GM19452 (cell line): ENCODE data around the gene ATPAF1.
"Not testable (repeated sequence)": the region's sequence is repeated elsewhere in the genome, so short reads cannot be mapped to it uniquely, and the experiment has no call there.

Experiments used
- ATAC-seq: cut with Tn5 transposase; IDR thresholded peaks from one replicate; pipeline ENCODE4 v1.9.1; 2021; ENCODE audit not compliant: unreplicated experiment

ATPAF1 gene

DNA sequence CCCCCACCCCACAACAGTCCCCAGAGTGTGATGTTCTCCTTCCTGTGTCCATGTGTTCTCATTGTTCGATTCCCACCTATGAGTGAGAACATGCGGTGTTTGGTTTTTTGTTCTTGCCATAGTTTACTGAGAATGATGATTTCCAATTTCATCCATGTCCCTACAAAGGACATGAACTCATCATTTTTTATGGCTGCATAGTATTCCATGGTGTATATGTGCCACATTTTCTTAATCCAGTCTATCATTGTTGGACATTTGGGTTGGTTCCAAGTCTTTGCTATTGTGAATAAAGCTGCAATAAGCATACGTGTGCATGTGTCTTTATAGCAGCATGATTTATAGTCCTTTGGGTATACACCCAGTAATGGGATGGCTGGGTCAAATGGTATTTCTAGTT, 17.0 kb downstream of the ATPAF1 start:
- not testable (repeated sequence) for ATAC-seq

DNA sequence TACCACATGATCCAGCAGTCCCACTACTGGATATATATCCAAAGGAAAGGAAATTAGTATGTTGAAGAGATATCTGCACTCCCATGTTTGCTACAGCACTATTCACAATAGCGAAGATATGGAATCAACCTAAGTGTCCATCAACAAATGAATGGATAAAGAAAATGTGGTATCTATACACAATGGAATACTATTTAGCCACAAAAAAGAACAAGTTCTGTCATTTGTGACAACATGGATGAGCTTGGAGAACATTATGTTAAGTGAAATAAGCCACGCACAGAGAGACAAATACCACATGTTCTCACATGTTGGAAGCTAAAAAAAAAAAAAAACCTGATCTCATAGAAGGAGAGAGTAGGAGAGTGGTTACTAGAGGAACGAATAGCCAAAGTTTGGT, 17.7 kb downstream of the ATPAF1 start:
- ATAC-seq: no peak

DNA sequence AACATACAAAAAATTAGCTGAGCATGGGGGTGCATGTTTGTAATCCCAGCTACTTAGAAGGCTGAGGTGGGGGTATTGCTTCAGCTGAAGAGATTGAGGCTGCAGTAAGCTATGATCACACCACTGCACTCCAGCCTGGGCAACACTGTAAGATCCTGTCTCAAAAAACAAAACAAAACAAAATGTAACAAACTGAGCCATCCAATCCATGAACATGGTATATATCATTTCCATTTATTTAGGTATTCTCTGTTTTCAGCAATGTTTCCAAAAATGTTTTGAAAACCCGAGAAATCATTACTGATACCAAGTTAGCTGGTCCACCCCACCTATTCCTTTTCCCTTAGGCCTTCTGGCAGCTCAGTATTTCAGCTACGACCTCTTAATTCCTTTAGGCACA, 18.4 kb downstream of the ATPAF1 start:
- no peak for ATAC-seq

DNA sequence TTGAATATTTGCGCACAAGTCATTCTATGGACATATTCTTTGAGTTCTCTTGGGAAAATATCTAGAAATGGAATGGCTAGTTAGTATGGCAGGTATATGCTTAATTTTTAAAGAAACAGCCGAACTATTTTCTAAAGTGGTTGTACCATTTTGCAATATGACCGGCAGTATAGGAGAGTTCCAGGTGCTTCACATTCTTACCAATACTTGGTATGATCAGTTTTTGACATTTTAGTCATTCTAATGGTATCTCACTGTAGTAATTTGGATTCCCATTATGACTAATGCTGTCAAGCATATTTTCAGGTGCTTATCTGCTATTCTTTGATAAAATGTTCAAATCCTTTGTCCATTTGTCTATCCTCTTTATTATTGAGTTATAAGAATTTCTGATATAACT, 20.6 kb downstream of the ATPAF1 start:
- no peak for ATAC-seq

DNA sequence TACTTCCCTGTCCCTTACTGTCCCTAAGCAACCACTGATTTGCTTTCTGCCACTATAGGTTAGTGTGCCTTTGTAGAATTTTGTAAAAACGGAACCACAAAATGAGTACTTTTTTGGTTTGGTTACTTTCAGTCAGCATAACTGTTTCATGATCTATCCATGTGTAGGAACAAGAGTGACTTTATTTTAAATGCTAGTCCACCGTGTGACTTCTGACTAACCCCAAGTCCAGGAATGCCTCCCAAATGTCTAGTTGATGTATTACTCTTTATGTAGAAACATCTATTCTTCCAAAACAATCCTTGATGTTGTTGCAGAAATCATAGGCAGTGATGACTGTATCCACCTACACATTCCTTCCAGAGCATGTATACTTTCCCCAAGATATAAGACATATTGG, 21.3 kb downstream of the ATPAF1 start:
- ATAC-seq: no peak

DNA sequence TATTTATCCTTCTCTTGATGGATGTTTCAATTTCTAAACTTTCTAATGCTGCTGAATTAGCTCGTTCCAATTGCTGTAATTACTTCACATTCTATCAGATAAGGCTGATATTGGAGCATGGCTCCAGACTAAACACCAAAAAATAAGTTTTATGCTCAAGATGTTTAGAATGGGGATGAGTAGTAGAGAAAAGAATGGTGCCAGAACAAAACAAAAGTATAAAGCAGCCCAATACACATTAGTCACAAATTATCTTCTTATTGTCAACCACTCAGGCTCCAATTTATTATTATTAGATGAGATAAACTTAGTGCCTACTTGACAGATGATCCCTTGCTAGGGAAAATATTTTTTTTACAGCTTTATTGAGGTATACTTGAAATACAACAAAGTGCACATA, 21.8 kb downstream of the ATPAF1 start:
- ATAC-seq: no peak

DNA sequence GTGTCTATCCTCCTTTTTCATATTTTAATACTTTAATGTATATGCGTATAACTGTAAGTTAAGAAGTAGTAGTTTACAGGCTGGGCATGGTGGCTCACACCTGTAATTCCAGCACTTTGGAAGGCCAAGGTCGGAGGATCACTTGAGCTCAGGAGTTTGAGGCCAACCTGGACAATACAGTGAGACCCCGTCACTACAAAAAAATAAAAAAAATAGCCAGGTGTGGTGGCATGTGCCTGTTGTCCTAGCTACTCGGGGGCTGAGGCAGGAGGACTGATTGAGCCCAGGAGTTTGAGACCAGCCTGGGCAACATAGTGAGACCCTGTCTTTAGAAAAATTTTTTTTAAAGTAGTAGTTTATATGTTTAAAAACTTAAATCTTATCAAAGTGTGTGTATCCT, 22.3 kb downstream of the ATPAF1 start:
- no peak for ATAC-seq

DNA sequence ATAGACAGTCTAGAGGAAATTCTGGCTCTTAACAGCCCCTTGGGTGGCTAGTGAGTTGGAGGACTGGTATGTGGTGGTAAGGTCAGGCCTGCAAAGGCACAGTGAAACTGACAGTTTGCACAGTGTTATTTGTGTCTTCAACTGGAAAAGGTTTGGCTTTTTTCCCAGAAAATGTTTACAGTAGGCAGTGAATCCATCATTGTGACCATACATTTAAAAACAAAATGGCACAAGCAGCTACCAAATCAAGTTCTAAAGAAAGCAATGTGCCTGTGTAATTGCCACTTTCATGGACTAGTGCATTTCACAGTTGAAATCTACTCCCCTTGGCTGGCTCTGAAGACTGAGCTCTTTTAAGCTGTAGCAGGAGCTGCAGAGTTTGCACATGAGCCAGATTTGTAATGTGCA, 24.8 kb downstream of the ATPAF1 start:
- ATAC-seq: no peak

DNA sequence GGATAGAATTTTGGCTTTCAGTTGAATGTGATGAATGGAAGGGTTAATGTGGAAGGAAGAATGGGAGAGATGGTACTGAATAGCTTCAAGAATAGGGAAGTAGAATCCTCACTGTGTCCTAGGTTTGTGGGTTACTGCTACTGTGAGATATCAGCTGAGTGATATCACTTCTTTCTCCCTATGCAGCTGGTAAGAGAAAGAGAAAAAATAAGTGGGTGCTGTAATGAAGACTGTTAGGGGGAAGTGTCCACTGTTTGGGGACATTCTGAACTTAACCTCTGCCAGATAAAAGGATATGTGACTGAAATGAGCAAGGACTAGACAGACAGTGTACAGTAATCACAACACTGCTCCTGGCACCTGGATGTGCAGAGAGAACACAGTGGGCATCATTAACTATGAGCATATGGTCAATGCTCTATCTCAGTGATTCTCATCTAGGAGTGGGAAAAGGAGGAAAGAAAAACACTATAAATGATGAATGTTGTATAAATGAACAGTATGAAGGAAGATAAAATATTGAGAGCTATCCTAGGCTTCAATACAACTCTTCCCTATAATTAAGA, 26.0 kb downstream of the ATPAF1 start:
- no peak for ATAC-seq

DNA sequence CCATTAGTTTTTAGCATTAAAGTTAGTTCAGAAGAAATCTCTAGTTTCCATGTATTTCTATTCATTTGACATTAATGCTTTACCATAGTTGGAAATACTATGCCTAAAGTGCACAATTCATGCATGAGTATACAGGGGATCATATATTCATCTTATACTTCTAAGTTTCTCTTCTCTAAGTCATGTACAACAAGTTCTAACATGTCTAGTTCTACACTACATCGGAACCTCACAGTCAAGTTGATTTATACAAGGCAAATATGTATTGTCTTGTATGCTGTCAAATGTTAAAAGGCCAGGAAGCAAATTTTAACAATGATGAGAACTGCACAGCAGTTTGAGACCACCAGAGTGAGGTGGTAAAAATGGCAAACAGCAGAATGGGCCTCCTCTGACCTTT, 28.6 kb downstream of the ATPAF1 start:
- no peak for ATAC-seq

DNA sequence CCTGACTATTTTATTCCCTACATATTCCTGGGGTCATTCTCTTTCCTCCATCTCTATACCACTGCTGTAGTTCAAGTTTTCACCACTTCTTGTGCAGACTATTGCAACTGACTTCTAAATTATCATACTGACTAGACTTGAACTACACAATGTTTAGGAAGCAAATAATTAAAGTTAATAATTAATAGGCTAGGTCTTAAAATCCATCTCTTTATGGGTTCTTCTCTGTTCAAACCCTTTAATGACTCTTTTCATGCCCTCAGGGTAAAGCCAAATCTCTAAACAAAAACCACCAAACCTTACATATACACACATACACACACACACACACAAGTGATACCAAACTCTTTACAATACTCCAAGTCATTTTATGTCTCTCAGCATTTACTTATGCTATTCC, 29.2 kb downstream of the ATPAF1 start:
- ATAC-seq: no peak

DNA sequence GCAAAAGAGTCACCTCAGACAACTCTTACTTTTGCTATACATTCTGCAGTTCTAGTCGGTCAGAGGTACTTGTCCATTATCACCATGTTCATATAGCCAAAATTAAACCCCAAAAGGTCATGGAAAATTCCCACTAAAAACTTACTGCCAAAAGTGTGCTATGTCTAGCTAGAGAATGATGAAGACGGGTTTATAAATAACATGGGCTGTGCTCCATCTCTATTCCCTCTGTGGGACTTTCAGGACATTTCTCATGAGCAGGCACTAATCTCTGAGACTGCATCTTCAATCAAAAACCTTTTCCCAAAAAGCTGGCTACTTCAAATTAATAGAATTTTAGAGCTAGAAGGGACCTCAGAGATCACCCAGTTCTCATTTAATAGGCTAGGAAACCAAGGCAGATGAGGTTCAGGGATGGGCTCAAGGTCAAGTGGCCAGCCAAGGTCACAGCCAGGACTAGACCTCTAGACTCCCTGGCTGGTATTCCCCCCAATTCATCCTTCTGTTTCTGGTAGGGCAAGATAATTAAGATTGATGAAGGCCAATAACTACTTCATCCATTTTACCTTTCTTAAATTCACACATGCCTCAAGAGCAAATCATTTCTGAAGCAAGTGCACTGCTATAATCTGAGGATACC, 30.6 kb downstream of the ATPAF1 start:
- no peak for ATAC-seq

DNA sequence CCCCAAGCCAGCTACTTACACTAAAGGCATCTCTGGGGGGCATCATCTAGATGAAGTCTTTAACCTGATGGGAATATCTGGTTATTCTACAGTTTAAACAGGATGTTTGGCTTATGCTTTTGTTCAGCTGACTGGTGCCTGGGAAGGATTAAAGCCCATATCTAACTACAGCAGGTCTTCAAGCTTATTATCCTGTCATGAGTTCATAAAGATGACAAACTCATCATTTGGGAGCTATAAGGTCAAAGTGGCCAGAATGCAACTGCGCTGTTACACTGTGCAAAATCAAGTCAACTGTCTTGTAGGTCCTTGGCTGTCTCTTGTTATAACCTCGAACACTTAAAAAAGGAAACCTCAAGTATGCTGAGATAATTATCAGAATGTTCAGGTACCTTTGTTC, 33.0 kb downstream of the ATPAF1 start:
- no peak for ATAC-seq

DNA sequence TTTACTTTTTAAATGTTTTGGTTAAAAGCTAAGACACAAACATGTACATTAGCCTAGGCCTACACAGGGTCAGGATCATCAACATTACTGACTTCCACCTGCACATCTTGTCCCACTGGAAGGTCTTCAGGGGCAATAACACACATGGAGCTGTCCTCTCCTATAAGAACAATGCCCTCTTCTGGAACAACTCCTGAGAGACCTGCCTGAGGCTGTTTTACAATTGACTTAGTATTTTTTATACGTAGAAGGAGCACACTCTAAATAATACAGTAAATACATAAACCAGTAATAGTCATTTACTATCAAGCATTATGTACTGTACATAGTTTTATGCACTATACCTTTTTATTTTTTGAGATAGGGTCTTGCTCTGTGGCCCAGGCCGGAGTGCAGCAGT, 37.4 kb downstream of the ATPAF1 start:
- no peak for ATAC-seq

DNA sequence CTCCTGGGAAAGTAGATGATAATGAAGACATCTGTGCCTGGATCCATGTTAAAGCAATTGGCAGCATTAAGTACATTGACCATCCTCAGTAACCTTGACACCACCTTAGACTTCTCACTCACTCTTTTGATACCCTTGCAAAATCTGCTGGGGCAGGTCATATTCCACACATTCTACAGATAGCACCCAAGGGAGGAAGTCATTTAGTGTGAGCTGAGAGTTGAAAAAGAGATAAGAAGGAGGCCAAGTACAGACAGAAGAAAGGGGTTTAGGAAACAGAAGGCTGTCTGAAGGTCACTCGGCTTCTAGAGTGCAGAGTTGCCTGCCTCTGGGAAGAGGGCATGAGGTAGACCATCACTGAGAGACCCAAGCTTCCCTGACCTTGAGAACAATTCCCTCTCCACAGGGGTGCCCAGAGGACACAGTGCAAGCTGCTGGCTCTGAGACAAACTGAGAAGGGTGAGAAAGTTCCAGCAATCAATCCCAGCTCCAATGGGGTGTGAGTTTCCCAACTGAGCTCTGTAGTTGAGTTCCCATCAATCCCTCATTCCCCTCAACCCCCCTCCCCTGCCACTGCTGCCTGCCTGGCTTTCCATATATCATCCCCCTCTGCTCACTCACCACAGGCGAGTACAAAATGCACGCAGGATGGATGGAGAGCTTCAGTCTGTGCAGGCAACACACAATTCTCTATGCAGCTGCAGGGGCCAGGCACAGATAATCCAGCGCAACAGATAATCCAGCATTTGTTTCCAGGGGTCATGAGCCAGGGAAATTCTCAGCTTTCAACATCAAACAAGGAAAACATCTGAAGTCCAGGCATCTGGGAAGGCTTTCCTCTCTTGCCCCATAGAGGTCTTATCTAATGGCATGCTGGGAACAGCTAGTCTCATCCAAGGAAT, 44.2 kb downstream of the ATPAF1 start:
- ATAC-seq: no peak

DNA sequence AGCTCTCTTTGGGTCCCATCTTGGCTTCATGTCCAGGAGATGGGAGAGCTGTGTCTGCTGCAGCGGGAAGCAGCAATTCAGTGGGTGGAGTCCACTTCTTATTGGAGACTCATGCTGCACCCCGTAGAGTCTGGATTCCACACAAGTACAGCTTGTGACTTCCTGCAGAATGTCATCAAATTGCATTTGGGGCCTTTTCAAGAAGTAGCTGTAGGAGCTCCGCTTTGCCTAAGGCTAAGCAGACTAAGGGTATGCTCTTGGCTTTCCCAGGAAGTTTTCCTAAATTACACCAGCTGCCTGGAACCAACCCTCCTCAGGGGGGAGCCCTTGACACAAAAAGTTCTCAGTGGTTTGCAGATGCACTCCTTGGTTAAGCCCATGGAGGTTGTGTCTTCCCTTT, 45.8 kb downstream of the ATPAF1 start:
- ATAC-seq: no peak

DNA sequence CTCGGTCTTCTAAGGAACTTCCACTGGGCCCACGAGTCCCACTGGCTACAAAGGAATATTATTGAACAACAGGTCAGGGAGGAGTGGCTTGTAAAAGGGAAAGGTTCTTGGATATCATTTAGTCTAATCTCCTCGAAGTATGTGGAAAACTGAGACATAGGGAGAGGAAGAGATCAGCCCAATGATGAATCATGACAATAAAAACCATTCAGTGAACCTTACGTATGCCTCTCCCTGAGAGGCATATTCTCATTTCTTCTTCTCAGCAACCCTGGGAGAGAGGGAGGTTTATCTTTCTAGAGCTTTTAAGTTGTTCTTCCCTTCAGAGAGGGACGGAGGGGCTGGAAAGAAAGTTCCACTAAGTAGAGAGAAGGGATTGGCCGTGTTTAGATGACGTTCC, 46.2 kb downstream of the ATPAF1 start:
- no peak for ATAC-seq

DNA sequence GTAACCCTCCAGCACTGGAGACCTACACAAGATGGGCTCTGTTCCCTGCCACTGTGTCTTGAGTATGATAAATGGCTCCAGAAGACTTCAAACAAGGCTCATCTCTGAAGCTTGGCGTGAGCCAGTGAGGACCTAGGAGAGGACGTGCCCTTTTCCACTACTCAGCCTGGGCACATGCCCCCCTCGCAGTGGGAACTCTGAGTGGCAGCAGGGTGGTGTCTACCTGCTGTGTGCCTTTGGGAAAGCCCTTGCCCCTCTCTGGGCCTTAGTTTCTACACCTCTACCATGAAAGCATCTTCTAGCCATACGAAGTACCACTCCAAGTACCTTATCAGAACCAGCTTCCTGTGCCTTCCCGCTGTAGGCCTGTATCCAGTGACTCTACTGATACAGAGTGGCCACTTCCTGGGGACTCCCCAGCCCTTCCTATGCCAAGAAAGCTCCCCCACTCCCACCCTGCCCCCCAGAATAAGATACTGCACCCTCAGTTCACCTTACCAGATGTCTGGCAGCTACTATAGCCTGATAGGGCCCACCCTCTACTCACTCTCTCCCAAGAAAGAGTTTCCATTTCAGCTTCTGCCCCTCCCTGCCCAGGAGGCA, 48.4 kb downstream of the ATPAF1 start:
- ATAC-seq: no peak

DNA sequence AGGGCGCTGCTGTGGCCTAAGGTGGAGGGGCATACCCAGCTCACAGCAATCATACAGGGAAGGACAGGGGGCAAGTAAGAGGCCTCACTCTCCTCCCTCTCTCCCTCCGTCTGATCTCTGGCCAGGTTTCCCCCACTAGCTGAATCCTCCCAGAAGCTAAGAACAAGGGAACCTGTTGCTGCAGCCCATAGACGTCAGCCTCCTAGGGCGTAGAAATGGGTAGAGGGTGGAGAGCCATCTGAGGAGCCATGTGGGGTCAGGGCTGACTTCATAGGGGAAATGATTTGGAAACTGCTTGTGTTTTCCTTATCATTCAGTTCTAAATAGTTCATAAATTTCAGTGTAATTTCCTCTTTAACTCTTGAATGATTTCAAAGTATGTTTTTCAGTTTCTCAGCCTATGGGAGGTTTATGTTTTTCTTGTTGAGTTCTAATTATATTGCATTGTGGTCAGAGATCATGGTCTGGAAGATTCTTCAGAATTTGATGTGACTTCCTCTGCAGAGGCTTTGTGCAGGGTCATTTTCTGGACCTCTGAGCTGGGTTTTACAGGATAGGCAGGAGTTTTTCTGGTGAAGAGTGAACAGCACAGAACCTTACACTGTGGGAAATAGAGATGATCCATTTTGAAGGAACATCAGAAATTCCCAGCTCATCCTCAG, 49.3 kb downstream of the ATPAF1 start:
- ATAC-seq: no peak

DNA sequence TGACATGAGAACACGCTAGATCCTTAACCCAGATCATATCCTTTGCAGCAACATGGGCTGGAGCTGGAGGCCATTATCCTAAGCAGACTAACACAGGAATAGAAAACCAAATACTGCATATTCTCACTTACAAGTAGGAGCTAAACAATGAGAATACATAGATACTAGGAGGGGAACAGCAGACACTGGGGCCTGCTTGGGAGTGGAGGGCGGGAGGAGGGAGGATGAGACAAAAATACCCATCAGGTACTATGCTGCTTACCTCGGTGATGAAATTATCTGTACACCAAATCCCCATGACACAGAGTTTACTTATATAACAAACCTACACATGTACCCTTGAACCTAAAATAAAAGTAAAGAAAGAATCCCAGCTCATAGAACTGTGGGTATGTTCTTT, 50.3 kb downstream of the ATPAF1 start:
- ATAC-seq: no peak

DNA sequence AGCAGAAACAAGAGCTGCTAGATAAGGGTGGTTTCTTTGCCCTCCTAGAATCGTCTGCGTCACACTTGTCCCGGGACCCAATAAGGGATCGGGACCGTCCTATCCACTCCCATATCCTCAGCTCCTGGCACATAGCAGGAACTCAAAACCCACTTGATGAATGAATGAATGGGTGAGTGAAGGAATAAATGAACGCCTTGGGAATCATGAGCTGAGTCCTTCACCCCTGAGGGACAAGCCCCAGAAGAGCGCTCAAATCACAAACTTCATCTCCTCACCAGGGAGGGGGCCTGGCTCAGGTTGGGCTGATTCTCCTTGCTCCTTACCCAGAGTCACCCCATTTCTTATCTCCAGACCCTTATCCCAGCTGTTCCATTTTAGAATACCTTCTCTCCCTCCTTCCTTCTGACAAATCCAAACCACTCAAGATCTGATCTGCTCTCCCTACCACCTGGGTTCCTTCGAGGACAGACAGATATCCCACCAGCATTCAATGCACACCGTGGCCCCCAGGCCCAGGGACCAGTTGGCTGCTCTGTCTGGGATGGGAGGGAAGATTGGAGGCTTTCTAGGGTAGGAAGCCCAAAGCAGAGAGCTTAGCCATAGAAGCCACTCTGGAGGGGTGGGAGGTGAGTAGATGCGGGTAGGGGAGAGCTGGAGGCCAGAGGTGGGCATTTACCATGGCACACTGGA, 50.9 kb downstream of the ATPAF1 start:
- no peak for ATAC-seq
